NCI-H2029 treated with DMSO at 0.1 percent for 48 hours (cell line): Measurements from ENCODE around the gene AHSG.

Experiments
- DNase-seq: peaks from one replicate; lab custom pipeline; 2025; lab: John Stamatoyannopoulos, UW

The AHSG gene

DNA sequence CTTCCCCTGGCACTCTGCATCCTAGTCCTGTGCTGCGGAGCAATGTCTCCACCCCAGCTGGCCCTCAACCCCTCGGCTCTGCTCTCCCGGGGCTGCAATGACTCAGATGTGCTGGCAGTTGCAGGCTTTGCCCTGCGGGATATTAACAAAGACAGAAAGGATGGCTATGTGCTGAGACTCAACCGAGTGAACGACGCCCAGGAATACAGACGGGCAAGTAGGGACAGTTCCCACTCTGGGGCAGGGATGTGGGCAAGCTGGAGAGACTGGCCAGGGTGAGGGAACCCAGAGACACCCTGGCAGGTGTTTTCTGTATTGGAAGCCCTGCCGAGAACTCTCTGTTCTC, 27.6 kb downstream of the AHSG start:
- no peak for DNase-seq

DNA sequence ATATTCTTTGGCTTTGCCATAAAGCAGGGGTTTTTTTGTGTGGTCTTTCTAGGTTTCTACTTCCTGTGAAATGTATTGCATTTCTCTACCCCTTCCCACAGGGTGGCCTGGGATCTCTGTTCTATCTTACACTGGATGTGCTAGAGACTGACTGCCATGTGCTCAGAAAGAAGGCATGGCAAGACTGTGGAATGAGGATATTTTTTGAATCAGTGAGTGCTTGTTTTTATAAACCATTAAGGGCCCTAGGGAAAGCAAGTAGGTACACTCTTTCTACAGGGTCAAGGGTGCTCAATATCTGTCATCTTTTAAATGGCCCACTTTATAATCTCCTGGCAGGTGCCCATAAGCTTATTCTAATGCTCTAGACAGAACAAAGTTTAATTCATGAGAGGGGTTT, 28.1 kb downstream of the AHSG start:
- no peak for DNase-seq

DNA sequence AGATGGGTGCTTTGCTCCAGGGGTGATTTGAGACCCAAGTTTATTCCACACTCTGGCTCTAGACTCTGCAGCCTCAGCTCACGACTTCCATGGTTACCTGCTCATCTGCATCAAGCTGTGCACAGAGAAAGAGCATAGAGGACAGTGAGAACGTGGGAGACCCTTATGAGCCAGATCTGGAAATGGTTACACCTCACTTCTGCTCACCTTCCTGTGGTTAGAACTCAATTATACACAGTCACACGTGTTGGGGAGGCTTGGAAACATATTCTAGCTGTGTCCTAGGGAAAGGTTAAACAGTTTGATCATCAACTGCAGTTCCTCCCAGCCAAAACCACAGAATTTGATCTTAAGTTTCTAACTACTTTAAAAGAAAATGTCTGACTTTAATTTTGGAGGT, 29.2 kb downstream of the AHSG start:
- no peak for DNase-seq

DNA sequence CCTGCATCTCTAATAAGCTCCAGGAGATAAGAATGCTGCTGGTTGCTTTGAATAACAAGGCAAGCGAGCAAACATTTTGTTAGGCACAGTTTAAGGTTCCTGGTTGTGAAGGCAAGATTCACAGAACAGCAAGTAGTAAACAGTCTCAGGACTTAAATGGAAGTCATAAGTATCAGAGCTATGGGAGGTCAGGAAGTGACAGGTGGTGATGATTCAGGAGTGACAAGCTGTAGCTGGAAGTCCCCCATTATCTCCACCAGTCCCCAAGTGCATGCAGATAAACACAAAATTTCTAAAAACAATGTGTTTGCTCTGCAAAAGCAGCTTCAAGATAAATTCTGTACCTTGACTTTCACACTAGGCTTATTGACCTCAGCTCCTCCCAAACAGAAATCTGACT, 30.6 kb downstream of the AHSG start:
- DNase-seq = no peak

DNA sequence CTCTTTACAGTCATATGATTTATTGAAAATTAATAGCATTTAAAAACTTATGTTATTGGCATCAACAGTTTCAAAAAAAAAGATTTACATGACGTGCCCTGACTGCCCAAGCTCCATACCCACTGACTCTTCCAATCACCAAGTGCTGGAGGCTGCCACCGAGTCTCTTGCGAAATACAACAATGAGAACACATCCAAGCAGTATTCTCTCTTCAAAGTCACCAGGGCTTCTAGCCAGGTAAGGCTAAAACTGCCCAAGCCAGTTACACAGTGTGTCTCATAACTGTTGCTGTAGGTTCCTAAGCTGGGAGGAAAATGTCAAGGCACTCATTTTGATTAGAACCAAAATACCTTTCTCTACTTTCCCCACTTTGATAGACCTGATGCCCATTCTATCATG, 31.8 kb downstream of the AHSG start:
- DNase-seq = no peak

DNA sequence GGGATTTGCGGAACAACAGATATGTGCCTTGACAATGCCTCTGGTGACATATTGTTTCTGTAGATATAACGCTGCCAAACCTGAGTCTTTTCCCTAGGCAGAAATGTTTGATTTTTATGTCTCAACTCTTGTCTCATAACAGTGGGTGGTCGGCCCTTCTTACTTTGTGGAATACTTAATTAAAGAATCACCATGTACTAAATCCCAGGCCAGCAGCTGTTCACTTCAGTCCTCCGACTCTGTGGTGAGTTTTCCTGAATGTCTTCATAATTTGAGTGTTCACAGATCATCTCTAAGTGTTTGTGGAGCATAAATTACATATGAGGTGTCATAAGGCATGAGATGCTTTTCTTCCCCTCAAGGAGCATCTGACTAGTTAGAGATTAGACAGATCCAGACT, 33.2 kb downstream of the AHSG start:
- DNase-seq = no peak

GRCh38 chr3:186646841-186647240, 34.0 kb downstream of the AHSG start:
- no peak for DNase-seq

GRCh38 chr3:186648851-186649250, 36.0 kb downstream of the AHSG start:
- DNase-seq = no peak

DNA sequence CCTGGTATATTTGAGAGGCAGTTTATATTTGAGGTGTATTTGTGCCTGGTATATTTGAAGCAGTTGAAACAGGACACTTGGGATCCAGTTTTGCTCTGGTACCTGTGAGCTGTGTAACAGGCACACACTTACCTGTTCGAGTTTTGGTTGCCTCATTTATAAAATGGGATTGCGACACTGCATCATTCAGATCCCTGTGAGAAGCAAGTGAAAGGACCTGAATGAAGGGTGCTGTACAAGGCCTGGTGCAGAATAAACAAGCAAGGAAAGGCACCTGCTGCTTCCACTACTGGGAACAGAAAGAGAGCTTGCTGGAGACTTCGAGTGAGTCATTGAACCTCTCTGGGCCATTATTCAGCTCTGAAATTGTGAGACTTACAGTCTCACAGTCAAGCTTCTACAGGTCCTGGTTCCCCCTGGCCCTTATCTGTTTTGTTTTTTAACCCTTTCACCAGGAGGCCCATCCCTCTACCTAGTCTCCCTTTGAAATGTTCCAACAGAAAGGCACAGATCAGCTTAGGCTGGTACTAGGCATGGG, 38.9 kb downstream of the AHSG start:
- no peak for DNase-seq

- DNase-seq = no peak
Observed at GRCh38 chr3:186653080-186653707, 40.3 kb downstream of the AHSG start.

DNA sequence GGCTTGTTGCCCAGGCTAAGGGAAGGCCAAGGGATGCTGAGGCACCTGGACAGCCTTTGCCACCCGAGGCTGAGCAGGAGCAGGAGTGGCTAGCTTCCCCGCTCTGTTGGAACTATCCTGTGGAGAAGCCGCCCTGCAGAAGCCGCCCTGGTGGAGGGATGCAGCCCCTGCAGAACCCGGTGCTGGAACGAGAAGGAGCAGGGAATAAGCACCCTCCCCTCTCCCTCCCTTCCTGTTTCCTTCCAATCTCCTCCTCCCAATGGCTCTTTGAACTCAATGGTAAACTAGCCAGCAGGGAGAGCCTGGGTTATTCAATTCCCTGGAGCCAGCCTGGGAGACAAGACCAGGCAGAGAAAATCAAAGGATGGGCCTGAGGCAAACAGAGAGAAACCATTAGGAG, 41.1 kb downstream of the AHSG start:
- no peak for DNase-seq

DNA sequence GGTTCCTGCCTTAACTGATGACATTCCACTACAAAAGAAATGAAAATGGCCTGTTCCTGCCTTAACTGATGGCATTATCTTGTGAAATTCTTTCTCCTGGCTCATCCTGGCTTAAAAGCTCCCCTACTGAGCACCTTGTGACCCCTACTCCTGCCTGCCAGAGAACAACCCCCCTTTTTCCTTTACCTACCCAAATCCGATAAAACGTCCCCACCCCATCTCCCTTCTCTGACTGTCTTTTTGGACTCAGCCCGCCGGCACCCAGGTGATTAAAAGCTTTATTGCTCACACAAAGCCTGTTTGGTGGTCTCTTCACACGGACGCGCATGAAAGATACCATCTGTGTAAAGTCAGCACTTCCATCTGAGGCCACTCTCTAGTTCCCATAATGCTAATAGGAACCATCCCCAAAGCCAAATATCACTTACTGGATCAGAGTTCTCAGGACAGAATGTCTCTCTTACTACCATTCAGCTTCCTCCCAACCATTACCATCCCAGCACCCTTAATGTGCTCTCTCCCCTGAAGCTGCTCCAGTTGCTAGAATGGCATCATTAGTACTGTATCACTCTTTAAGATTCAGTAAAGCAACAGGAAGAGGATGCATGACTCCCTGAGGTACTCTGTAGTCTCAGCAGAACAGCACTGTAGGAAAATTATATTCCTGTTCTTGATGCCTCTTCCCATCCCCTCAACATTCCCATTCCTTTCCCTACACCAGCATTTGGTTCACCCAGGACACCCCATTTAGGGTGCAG, 50.7 kb downstream of the AHSG start:
- no peak for DNase-seq

DNA sequence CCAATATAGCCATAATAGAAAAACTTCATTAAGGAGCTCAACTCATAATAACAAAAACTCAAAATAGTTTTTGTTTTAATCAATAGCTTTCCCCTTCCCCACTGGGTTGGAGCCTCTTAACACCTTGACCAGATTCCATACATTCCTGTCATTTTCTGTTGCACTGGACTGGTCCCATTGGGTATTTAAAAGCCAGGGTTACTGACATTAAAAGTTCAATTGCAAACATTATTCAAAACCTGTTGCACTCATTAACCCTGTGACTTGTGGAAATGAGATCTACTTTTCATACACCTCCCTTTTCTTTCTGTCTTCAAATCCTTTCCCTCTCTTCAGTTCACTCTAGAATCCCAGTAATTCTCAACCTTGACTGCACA, 51.2 kb downstream of the AHSG start:
- no peak for DNase-seq

DNA sequence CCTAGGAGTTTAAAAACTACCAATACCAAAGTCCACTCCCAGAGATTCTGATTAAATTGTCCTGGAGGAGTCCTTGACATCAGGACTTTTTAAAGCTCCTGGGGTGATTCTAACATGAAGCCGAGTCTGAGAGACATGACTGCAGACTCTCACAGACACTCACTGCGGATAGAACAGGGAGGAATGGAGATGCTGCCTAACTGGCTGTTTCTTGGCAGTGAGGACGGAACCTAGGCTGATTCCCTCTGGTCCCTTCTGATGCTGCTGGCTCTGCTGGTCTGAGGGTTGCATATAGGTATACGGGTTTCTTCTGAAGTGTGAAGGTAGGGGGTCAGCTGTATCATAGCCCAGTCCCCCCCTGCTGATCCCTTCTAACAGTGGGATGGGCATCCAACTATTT, 51.6 kb downstream of the AHSG start:
- no peak for DNase-seq

DNA sequence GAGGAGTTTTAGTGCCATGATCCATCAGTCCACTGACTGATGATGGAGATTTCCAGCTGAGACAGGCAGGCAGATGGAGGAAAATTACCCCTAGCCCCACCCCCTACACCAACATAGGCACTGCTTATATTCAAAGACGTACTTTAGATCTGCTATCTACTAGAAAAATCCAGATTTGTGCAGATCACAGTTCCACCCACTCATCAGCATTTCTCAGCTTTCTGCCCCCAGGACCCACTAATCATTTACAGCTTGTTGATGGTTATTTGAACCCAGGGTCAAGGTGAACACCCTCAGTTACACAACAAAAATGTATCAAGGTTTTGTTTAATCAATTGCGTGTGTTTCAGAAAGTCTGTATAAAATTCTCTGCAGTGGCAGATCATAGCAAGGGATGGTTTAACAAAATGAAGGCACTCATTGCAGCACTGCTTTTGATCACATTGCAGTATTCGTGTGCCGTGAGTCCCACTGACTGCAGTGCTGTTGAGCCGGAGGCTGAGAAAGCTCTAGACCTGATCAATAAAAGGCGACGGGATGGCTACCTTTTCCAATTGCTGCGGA, 52.8 kb downstream of the AHSG start, which contains the start of gene HRG:
HRG (plus strand) TSS at position 390 of the 564 bp plus-strand sequence; CDS start at position 408, 18 bp downstream.
- DNase-seq = no peak

DNA sequence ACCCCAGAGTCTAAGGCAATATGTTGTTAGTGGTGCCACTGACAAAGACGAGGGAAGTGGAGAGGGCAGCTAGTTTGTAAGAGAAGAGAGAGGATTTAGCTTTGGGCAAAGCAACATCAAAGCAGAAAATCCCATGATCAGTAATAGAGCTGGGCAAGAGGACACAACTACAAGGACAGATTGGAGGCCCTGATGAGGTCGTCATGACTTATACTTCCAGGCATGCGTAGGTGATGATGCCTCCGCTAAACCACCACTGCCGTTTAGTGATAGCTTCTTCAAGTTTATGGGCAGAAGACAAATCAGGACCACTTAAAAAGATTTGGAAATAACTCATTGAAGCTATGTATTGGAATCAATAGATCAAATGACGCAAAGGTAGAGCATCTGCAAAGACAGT, 55.6 kb downstream of the AHSG start:
- DNase-seq = no peak

- DNase-seq = no peak
Observed at GRCh38 chr3:186669378-186670084, 56.7 kb downstream of the AHSG start.

DNA sequence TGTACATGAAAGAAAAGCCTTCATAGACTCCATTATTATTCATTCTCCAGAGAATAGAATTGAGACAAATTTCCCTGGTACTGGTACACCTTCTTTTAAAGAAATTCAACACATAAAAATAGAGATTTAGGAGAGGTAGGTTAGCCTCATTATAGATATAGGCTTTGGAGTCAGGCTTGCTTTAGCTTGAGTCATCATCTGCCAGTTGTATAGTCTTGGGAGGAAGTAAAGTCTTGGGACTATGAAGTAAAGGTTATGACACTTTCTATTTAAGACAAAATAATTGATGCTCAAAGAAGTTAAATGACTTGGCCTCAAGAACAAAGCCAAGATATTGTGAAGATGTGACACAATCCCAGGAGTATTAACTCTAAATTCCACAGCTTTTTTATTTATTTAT, 57.3 kb downstream of the AHSG start:
- DNase-seq = no peak
